ENCODE data around the gene INPP5D. TPM values are rescaled to one million over a fixed set of nuclear protein-coding genes. Genes with fewer than 3 reads are reported as not detected.

Gene INPP5D
- total RNA-seq, 1 experiment from 2014 or later, result 0.74 TPM

DNA sequence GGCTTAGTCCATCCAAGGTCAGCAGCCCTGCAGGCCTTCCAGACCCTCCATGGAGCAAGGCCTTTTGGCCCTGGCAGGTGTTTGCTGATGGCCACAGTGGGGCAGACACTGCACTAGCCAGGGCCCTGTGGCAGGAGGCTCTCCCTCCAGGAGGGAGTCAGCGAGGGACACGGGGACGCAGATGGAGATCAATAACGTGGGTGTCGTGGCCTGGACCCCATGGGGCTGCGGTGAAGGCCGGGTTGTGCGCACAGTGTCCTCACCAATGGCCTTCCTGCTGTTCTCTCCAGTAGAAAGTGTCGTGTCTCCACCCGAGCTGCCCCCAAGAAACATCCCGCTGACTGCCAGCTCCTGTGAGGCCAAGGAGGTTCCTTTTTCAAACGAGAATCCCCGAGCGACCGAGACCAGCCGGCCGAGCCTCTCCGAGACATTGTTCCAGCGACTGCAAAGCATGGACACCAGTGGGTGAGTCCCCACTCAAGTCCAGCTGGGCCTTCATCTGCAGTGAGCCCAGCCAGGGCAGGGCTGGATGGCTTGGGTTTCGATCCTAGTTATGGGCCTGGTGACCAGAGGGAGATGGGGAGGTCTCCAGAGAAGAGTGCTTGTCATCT is 65.4 kb downstream of the INPP5D start:
- no TSS peak for BruUV-seq (replicated peaks)
- Histone ChIP-seq H3K9me3 (ENCODE audit: insufficient read depth, low read depth) (no peaks in the 10 kb centered on the region), H3F3A (ENCODE audit: insufficient read depth, low read depth) (peaks cover 21% of the 10 kb centered on the region), H3K4me3 (no peak overlapping the region), H4K20me1 (ENCODE audit: insufficient read depth) (no peaks in the 10 kb centered on the region), H3K79me2 (ENCODE audit: low read depth) (no peaks in the 10 kb centered on the region), H2AFZ (no peak overlapping the region), H3K4me1 (replicated peaks; ENCODE audit: insufficient read depth) (peaks cover 47% of the 10 kb centered on the region), H3K36me3 (ENCODE audit: low read depth) (no peaks in the 10 kb centered on the region), H3K4me2 (no peak overlapping the region), H3K27me3 (ENCODE audit: insufficient read depth, low read depth) (no peaks in the 10 kb centered on the region), H3K27ac (no peak overlapping the region), H3K9me2 (ENCODE audit: insufficient read depth) (no peaks in the 10 kb centered on the region)
- CTCF ChIA-PET, result no interaction called here
- TF ChIP-seq EZH2 (IDR thresholded peaks at IDR 0.05; ENCODE audit: low read depth), result no peak
- TF ChIP-seq, protein P1, sequence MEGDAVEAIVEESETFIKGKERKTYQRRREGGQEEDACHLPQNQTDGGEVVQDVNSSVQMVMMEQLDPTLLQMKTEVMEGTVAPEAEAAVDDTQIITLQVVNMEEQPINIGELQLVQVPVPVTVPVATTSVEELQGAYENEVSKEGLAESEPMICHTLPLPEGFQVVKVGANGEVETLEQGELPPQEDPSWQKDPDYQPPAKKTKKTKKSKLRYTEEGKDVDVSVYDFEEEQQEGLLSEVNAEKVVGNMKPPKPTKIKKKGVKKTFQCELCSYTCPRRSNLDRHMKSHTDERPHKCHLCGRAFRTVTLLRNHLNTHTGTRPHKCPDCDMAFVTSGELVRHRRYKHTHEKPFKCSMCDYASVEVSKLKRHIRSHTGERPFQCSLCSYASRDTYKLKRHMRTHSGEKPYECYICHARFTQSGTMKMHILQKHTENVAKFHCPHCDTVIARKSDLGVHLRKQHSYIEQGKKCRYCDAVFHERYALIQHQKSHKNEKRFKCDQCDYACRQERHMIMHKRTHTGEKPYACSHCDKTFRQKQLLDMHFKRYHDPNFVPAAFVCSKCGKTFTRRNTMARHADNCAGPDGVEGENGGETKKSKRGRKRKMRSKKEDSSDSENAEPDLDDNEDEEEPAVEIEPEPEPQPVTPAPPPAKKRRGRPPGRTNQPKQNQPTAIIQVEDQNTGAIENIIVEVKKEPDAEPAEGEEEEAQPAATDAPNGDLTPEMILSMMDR (conservative IDR thresholded peaks at IDR 0.05), result no peak
- POLR2A ChIA-PET (ENCODE audit: unreplicated experiment), result no interaction called here
- intact Hi-C loops (cut with micrococcal nuclease; ENCODE audit: unreplicated experiment), result no loop called here
- DNase-seq, result no peak

DNA sequence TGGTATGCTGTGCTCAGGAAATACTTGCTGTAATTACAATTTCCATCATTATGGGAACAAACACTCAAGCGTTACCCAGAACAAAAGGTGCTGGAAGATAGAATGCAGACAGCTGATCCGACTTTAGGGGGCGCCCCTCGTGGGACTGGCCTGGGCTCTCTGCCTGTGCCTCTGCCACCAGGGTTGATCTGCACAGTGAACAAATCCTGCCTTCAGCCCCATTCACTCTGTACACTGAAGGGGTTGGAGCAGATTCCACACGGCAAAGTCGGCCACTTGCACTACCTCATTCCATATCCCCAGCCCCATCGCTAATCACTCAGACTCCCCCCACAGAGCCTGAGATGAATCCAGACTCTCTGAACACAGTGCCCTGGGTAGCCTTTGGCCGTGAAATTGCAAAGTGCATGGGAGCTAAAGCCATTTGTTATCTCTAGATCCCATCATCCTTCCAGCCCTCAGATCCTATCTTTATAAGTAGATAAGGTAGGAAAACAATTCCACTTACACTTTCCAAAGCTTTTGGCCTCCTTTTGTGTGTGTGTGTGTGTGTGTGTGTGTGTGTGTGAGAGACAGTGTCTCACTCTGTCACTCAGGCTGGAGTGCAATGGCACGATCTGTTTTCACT is 69.3 kb downstream of the INPP5D start:
- Histone ChIP-seq H3F3A (ENCODE audit: insufficient read depth, low read depth) (peaks cover 13% of the 10 kb centered on the region; the same call in 1 of the 2 replicates), H3K36me3 (ENCODE audit: low read depth) (no peaks in the 10 kb centered on the region), H3K4me3 (no peak overlapping the region), H3K79me2 (ENCODE audit: low read depth) (no peaks in the 10 kb centered on the region), H3K27ac (no peak overlapping the region), H3K4me1 (replicated peaks; ENCODE audit: insufficient read depth) (peaks cover 30% of the 10 kb centered on the region), H3K4me2 (no peak overlapping the region), H3K9me2 (ENCODE audit: insufficient read depth) (no peaks in the 10 kb centered on the region), H3K9me3 (ENCODE audit: insufficient read depth, low read depth) (no peaks in the 10 kb centered on the region), H2AFZ (no peak overlapping the region), H4K20me1 (ENCODE audit: insufficient read depth) (no peaks in the 10 kb centered on the region), H3K27me3 (ENCODE audit: insufficient read depth, low read depth) (no peaks in the 10 kb centered on the region)
- CTCF ChIA-PET, result no interaction called here
- no TSS peak for BruUV-seq (replicated peaks)
- DNase-seq, result no peak
- intact Hi-C loops (cut with micrococcal nuclease; ENCODE audit: unreplicated experiment), result no loop called here
- TF ChIP-seq, protein P1 (conservative IDR thresholded peaks at IDR 0.05), result peak; percentile 36; the same call in 1 of the 2 replicates
- no peak for TF ChIP-seq EZH2 (IDR thresholded peaks at IDR 0.05; ENCODE audit: low read depth)
- POLR2A ChIA-PET (ENCODE audit: unreplicated experiment), result no interaction called here

DNA sequence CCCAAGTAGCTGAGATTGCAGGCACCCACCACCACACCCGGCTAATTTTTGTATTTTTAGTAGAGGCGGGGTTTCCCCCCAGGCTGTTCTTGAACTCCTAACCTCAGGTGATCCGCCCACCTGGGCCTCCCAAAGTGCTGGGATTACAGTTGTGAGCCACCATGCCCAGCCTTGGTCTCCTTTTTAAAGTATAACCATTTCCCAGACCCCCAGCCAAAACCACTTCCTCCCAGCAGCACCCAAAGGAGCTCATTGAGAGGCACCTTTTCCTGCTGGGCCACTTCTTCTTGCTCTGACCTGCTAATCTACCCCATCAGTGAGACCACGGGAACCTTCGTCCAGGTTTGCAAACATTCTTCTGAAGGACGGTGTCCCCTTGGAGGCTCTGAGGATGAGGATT is 69.9 kb downstream of the INPP5D start:
- Histone ChIP-seq H3K9me2 (ENCODE audit: insufficient read depth) (no peaks in the 10 kb centered on the region), H4K20me1 (ENCODE audit: insufficient read depth) (no peaks in the 10 kb centered on the region), H3K27me3 (ENCODE audit: insufficient read depth, low read depth) (no peaks in the 10 kb centered on the region), H3F3A (ENCODE audit: insufficient read depth, low read depth) (peaks cover 13% of the 10 kb centered on the region; the same call in 1 of the 2 replicates), H3K9me3 (ENCODE audit: insufficient read depth, low read depth) (no peaks in the 10 kb centered on the region), H3K27ac (no peak overlapping the region), H3K79me2 (ENCODE audit: low read depth) (no peaks in the 10 kb centered on the region), H3K4me2 (no peak overlapping the region), H3K36me3 (ENCODE audit: low read depth) (no peaks in the 10 kb centered on the region), H2AFZ (no peak overlapping the region), H3K4me3 (no peak overlapping the region), H3K4me1 (replicated peaks; ENCODE audit: insufficient read depth) (peaks cover 29% of the 10 kb centered on the region)
- BruUV-seq (replicated peaks), result no TSS peak
- intact Hi-C loops (cut with micrococcal nuclease; ENCODE audit: unreplicated experiment), result no loop called here
- CTCF ChIA-PET, result no interaction called here
- POLR2A ChIA-PET (ENCODE audit: unreplicated experiment), result no interaction called here
- TF ChIP-seq, protein P1 (conservative IDR thresholded peaks at IDR 0.05), result no peak
- no peak for TF ChIP-seq EZH2 (IDR thresholded peaks at IDR 0.05; ENCODE audit: low read depth)
- no peak for DNase-seq

Measured in PC-9 (cell line).